ENCODE data around the gene WNT3A.

WNT3A gene

GRCh38 chr1:228042508-228042907 is 35.7 kb downstream of the WNT3A start:
- no peak for FAIRE-seq
- no peak for DNase-seq (ENCODE audit: insufficient read length, low spot score)
- TF ChIP-seq CTCF (IDR thresholded peaks at IDR 0.05; ENCODE audit: insufficient read depth, missing control alignments), result no peak

GRCh38 chr1:228043281-228043848 is 36.6 kb downstream of the WNT3A start:
- no peak for TF ChIP-seq CTCF (IDR thresholded peaks at IDR 0.05; ENCODE audit: insufficient read depth, missing control alignments)
- DNase-seq (ENCODE audit: insufficient read length, low spot score) (no peak), FAIRE-seq (no peak)

DNA sequence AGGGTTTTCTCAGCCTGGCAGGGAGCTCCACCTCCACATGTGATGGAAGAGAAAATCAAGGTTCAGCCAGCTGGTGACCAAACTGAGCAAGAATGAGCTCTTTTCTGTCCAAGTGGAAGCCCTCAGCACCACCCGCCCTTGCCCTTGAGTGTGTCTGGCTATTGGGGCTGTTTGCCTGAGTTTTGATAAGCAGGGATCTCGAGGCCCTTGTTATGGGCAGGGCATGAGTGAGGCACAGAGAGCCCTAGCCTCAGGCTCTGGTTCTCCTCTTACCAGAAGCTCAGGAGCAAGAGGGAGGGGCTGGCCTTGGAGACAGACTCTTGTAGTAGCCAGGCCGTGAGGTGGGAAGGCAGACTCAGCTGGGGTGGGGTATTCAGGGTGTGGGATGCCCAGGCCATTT is 38.2 kb downstream of the WNT3A start:
- no peak for FAIRE-seq
- no peak for DNase-seq (ENCODE audit: insufficient read length, low spot score)
- no peak for TF ChIP-seq CTCF (IDR thresholded peaks at IDR 0.05; ENCODE audit: insufficient read depth, missing control alignments)

GRCh38 chr1:228045405-228045804 is 38.6 kb downstream of the WNT3A start:
- FAIRE-seq (no peak), DNase-seq (ENCODE audit: insufficient read length, low spot score) (no peak)
- no peak for TF ChIP-seq CTCF (IDR thresholded peaks at IDR 0.05; ENCODE audit: insufficient read depth, missing control alignments)

DNA sequence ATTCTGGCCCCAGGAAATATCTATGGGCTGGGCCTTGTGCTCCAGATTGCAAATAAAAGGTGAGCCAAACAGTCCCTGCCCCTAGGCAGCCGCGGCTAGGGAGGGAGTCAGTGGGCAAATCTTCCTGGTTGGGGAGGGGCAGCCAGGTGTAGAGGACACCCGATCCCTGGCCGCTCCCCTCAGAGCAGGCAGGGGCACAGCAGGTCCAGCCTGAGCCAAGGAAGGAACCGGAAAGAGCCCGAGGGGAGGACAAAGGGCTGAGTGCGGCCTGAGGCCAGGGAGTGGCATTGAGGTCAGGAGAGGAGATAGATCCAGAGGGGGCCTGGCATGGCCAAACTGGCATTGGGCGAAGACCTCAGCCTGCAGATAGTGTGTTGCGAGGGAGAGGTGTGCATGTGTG is 39.1 kb downstream of the WNT3A start:
- no peak for DNase-seq (ENCODE audit: insufficient read length, low spot score)
- no peak for TF ChIP-seq CTCF (IDR thresholded peaks at IDR 0.05; ENCODE audit: insufficient read depth, missing control alignments)
- FAIRE-seq, result no peak

DNA sequence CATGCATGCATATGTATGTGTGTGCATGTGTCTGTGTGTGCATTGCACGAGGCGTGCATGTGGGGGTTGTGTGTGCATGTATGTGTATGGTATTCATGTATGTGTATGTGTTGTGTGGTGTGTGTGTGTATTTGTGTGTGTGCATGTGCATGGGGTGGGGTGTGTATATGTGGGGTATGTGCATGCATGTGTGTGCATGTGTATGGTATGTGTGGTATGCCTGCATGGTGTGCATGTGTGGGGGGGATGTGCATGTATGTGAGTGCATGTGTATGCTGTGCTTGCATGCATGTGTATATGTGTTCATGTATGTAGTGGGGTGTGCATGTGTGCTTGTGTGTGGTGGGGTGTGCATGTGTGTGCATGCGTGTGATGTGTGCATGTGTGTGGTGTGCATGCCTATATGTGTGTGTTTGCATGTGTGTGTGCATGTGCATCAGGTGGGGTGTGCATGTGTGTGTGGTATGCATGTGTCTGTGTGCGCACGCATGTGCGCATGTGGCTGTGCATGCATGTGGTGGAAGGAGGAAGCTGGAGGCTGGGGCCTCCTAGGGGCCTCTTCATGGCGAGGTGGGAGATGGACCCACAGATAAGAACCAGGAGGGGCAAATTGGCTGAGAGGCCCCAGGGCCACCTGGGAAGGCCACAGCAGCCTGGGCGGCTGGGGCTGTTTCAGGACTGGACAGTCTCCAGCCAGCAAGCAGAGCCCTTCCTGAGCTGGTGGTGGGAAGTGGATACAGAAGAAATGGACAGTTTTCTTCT is 39.8 kb downstream of the WNT3A start:
- TF ChIP-seq CTCF (IDR thresholded peaks at IDR 0.05; ENCODE audit: insufficient read depth, missing control alignments), result no peak
- no peak for FAIRE-seq
- no peak for DNase-seq (ENCODE audit: insufficient read length, low spot score)

DNA sequence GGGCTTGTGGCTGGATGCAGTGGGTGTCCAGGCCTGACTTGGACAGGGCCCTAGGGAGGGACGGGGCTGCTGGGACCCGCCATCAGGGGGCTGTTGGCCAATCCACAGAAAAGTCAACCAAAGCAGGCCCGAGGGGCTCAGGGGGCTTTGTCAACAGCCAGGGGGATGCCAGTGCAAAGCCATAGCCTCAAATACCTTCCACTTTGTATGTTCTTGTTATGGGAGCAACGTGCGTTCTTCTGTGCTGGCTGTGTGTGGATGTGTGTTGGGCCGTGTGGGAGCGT is 40.3 kb downstream of the WNT3A start:
- DNase-seq (ENCODE audit: insufficient read length, low spot score) (no peak), FAIRE-seq (no peak)
- TF ChIP-seq CTCF (IDR thresholded peaks at IDR 0.05; ENCODE audit: insufficient read depth, missing control alignments), result no peak
